IPS-NIHi11 (cell line): ENCODE results near the gene SCO2.
A peak's percentile ranks its signal among the peaks of the same experiment; 100 is the strongest.
"Not testable (repeated sequence)": the region's sequence is repeated elsewhere in the genome, so short reads cannot be mapped to it uniquely, and the experiment has no call there.

Experiments
- DNase-seq: peaks from one replicate; pipeline ENCODE4 v3.0.0; 2012; ENCODE audit warnings: mixed read lengths, low spot score

Gene SCO2

DNA sequence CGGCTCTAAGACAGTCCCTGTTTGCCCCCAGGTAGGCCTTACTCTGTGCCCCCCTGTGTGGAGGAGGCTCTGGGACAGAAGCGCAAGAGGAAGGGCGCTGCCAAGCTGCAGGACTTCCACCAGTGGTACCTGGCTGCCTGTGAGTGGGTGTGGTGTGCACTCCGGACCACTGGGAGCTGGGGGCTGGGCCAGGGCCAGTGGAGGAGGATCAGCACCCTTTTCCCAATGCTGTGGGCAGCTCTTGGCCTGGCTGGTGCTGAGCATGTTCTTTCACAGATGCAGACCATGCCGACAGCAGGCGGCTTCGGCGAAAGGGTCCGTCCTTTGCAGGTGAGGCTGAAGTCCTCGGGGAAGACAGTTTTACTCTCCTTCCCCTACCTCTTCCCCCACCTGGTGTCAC, 3.7 kb downstream of the SCO2 start:
- no peak for DNase-seq

DNA sequence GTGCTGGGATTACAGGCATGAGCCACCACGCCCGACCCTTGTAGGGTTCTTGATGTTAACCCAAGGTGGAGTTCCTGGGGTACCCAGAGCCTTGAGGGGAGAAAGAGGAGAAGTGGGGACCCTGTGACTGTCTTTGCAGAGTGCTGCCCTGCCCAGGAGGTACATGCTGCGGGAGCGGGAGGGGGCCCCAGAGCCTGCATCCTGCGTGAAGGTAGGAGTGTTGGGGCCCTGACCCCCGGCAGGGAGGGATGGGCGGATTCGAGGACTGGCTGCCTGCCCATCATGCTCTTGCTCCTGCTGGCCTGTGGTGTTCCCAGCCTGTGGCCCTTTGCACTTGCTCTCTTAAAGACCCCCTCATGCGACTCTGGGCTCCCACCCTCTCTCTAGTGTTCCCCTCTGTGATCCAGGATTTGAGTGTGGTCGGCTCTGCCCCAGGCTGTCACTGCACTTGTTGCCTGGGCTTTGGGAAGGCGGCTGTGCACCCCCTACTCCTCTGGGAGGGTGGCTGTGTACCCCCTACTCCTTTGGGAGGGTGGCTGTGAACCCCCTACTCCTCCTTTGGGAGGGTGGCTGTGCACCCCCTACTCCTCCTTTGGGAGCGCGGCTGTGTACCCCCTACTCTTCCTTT, 4.5 kb downstream of the SCO2 start:
- DNase-seq, result no peak

DNA sequence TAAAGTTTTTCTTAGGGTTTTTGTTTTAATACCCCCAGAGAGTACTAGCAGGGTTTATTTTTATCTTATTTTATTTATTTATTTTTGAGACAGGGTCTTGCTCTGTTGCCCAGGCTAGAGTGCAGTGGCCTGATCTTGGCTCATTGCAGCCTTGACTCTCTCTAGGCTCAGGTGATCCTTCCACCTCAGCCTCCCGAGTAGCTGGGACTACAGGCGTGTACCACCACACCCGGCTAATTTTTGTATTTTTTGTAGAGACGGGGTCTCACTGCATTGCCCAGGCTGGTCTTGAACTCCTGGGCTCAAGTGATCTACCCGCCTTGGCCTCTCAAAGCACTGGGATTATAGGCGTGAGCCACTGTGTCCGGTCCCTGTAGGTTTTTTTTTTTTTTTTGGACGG, 5.2 kb downstream of the SCO2 start:
- DNase-seq, result not testable (repeated sequence)

DNA sequence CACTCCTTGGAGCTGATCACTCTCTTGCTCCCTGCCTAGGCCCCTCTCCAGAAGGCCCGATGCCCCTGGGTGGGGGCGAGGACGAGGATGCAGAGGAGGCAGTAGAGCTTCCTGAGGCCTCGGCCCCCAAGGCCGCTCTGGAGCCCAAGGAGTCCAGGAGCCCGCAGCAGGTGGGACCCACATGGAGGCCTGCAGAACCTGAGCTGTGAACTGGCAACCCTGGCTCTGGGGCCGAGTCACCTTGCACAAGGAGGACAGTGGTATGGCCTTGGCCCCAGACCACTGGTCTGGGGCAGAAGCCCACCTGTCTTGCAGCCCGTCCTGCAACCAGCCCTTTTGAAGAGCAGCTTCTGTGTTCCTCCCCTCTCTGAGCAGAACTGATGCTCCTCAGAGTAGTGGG, 6.2 kb downstream of the SCO2 start:
- no peak for DNase-seq

DNA sequence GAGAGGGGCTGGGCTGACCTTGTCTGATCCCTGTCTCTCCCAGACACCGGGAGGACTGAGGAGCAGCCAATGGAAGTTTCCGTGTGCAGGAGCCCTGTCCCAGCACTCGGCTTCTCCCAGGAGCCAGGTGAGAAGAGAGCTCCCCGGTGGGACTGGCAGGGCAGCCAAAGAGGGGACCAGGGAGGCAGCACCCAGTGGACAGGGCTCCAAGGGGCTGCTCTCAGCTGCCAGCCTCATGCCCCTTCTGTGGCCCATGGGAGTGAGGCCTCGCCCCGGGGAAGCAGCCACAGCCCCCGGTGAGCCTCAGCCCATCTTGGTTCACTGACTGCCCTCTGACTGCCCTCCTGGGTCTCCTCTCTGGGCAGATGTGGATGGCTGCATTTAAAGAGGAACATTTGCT, 6.8 kb downstream of the SCO2 start:
- no peak for DNase-seq

DNA sequence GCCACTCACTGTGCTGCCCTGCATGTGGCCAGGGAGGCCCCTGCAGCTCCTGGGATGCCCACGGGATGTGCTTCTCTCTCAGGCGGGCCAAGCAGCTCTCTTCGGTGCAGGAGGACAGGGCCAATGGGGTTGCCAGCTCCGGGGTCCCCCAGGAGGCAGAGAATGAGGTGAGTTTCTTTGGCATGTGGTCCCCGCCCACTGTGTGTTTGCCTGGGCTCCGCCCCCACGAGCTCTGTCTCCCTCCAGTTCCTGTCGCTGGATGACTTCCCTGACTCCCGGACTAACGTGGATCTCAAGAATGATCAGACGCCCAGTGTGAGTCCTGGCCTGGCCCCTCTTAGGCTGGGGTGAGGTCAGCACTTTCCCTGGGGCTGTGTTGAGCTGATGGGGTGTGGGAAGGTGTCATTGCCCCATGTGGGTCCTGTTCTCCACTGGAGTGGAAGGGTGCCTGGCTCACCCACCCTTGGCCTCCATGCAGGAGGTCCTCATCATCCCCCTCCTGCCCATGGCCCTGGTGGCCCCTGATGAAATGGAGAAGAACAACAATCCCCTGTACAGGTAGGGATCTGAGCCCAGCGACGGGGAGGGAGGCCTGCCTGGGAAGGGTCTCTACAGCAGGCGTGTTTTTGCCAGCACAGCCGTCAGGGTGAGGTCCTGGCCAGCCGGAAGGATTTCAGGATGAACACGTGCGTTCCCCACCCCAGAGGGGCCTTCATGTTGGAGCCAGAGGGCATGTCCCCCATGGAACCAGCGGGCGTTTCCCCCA, 7.7 kb downstream of the SCO2 start:
- DNase-seq, result no peak

DNA sequence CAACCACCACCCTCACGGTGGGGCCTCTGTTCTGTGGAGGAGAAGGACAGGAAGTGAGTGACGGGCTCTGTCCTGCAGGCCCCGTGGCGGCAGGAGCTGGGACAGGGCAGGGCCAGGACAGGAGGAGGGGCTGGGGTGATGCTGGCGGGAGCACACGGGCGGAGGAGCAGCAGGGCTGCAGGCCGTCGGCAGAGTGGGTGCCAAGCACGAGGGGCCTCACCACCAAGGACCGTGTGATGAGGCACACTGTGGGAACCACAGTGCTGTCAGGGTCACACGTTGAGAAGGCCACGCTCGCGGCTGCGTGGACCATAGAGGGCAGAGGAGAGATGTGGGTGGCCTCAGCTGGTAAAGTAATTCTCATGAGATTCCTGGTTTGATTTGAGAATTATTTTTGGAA, 8.5 kb downstream of the SCO2 start:
- no peak for DNase-seq

DNA sequence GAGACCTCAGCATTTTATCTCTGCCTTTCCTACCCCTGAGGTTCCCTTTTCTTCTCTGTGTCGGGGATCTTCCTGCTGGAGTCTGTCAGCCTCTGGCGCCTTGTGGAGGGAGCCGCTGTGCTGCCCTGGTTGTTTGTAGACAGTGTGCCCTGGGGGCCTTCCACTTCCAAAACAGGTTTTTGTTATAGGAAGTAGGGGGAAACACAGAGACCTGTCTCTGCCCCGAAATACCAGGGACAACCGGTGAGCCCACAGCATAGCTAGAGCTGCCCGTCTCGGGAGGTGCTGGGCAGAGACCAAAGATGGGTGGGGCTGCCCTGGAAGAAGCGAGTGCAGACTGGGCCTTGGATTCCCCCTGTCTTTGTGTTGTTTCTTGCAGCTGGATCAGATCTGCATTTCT, 9.3 kb downstream of the SCO2 start:
- no peak for DNase-seq

DNA sequence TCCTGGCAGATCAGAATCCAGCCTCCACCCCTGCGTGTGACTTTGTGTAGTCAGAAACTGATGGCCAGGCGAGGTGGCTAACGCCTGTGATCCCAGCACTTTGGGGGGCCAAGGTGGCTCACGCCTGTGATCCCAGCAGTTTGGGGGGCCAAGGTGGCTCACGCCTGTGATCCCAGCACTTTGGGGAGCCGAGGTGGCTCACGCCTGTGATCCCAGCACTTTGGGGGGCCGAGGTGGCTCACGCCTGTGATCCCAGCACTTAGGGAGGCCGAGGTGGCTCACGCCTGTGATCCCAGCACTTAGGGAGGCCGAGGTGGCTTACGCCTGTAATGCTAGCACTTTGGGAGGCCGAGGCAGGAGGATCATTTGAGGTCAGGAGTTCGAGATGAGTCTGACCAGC, 12.2 kb downstream of the SCO2 start:
- DNase-seq, result no peak

DNA sequence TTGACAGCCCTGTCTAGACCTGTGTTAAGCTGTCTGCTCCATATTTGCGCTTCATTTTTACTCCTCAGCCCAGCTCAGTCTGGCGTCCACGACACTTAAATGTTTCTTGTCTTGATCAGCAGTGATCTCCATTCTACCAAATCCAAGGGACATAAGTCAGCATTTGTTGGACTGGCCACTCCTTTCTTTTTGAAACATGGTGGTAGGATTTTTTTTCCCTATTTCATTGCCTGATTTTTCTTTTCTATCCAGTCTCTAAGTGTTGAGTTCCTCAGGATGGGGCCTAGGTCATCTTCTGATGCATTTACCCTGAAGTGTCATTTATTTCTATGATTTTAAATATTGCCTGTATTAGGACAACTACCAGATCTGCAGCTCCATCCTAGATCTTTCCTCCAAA, 16.5 kb downstream of the SCO2 start:
- no peak for DNase-seq

DNA sequence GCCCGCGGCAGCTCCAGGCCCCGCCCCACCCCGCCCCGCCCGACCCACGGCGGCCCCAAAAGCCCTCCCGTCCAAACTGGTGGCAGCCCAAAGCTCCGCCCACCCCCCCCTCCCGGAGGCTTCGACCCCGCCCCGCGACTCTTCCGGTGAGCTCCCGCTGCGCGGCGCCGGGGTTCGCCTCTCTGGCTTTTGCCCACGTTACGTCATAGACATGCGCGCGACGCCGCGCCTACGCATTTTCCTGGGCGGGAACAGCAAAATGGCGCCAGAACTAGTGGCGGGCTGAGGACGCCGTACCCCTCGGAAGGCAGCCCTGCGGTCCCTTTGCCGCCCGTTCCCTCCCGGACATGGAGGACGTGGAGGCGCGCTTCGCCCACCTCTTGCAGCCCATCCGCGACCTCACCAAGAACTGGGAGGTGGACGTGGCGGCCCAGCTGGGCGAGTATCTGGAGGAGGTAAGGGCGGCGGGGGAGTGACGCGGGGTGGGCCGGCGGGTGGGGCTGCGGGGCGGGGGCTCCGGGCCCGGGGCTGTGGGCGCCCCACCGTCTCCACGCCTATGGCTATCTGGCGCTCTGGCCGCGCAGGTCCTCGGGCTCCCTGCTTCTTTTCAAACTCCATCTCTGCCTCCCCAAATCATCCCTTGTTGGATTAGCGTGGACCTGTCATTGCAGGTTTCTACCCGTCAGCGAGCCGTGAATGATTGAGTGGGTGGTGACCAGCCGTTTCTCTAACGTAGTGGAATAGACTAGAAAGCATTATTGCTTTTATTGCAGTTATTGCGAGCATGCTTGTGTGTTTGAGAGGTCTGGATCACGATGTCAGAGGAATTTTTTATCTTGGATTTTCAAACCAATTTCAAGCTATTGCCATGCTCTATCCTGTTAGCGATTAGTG, 17.2 kb downstream of the SCO2 start, which contains the start of gene NCAPH2:
Gene NCAPH2, plus strand, starts transcription at position 234 of the 894 bp plus-strand sequence. Its CDS starts 114 bp downstream, at position 348.
- peak; percentile 100 for DNase-seq

DNA sequence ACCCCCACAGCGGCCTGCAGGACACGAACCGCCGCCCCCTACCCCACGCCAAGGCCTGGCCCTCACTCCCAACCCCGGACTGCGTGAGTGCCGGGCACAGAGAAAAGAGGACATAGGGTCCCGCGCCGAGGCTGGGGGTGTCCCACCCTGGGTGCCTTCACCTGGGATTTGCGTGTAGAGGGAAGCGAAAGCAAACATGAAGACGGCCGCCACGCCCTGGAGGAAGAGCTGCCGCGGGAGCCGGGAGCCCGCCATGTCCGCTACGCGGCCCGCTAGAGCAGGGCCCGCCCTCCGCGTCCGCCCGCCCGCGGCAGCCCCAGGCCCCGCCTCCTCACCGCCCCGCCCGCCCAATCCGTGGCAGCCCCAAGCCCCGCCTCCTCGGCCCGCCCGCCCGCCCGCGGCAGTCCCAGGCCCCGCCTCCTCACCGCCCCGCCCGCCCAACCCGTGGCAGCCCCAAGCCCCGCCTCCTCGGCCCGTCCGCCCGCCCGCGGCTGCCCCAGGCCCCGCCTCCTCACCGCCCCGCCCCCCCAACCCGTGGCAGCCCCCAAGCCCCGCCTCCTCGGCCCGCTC, 17.9 kb downstream of the SCO2 start, which contains the start of gene LMF2:
Gene LMF2, minus strand, starts transcription at position 282 of the 570 bp plus-strand sequence. Its CDS starts 27 bp downstream, at position 255.
- DNase-seq, result peak; percentile 99

DNA sequence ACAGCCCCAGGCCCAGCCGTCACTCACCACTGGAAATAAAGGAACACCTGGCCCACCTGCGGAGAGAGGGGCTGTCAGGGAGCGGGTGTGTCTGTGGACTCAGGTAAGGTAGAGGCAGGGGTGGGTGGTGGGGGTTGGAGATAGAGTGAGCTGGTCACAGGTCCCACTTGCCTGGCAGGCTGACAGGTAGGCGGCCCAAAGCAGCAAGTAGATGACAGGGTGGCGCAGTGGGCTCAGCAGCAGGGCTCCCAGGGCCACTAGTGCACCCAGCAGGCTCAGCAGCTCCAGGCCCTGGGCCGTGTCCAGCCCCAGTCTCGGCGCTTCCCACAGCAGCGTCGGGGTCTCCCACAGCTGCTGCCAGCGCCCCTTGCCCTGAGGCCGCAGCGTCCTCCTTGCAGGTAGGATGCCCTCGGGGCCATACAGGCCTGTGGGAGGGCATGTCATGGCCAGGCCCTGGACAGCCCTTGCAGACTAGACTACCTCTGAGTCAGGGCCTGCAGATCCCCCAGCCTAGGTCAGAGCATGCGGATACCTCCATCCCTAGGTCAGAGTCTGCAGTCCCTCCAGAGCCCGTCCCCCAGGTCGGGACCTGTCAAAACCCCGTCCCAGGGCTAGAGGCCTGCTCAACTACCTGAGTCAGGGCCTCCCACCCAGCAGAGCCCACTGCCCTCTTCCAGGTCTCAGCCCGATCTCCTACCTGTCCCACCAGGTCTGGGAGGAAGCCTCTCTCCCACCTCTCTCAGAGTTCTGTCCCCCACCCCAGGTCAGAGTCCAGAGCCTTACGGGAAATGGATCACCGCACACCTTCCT, 18.6 kb downstream of the SCO2 start:
- DNase-seq, result peak; percentile 43

DNA sequence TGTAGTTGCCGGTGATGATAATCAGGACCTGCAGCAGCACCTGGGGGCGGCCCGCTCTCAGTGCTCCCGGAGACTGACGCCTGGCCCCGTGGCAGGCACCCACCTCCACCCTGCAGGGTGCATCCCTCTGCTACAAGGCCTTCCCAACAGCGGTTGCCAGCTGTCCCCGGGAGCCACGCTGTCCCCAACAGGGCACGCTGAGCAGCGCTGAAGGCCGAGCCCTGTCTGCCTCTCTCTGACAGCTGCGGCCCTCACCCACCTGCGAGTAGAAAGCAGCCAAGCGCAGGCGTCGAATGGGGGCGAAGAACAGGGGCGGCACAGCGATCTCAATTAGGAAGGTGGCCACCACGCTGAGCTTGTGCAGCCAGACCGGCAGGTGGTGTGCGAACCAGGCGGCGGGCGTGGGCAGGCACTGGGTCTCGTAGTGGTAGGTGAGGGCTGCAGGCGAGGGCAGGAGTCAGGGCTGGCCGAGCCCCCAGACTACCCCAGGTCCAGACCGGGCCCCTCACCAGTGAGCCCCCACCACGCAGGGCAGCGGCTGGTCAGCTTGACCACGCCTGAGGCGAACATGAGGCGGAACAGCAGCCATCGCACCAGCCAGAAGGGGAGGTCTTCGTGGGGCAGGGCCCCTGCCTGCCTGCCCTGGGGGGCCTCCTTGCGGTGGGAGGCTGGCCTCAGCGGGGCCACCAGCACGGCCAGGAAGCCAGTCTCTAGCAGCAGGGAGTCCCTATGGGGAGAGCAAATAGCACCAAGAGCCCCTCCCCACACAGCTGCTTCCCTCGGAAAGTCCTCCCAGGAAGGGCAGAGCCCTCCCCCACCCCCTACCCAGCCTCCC, 19.4 kb downstream of the SCO2 start:
- DNase-seq, result peak; percentile 28

DNA sequence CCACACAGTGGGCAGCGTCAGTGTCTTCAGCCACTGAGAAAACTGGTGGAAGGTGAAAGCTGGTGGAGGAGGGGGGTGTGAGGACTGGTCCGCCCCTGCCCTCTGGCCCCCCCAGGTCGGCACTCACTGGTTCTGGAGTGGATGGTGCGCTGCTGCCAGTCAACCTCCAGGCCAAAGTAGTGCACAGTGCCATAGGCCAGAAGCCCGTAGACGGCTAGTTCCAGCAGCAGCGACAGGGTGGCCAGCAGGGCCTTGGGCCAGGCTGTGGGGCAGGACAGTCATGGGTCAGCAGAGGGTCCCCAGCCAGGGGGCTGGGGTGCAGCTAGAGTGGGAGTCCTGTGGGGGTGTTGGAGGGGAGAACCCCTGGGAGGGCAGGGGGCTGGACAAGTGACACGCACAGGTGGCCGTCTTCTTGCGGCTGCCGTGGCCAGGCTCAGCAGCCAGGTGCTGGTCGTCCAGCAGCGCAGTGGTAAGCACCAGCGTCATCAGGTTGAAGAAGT, 20.1 kb downstream of the SCO2 start:
- no peak for DNase-seq

DNA sequence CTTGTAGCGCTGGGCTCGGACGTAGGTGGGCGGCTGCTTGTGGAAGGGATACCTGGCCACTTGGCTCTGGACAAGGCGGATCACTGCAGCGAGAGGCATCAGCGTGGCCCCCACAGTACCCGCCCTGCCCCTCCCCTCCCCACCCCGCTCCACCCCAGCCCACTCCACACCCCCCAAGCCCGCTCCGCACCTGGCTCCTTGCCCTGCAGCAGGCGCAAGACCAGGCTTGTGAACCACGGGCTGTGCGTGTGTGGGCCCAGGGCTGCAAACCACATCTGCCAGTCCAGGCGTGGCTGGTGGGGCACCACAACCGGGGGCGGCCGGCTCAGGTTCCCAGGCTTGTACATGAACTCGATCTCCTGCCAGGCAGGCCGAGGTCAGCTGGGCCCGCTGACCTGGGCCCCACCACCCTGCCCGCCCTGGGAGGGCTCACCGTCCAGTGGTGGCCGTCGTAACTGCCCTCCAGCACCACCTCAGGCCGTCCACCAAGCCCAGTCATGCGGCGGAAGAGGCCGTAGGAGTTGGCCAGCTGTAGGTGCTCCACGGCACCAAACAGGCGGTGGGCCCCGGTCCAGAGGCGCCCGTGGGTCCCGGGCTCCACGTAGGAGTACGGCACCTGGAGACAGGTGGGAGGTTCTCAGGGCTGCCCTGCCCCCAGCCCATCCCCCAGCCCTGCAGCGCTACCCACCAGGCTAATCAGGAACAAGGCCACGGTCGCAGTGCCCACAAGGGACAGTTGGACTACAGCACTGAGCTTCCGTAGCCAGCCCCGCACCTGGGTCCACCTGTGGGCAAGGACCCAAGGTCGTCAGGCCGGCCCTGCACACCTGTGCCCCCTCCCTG, 20.8 kb downstream of the SCO2 start:
- DNase-seq, result no peak

DNA sequence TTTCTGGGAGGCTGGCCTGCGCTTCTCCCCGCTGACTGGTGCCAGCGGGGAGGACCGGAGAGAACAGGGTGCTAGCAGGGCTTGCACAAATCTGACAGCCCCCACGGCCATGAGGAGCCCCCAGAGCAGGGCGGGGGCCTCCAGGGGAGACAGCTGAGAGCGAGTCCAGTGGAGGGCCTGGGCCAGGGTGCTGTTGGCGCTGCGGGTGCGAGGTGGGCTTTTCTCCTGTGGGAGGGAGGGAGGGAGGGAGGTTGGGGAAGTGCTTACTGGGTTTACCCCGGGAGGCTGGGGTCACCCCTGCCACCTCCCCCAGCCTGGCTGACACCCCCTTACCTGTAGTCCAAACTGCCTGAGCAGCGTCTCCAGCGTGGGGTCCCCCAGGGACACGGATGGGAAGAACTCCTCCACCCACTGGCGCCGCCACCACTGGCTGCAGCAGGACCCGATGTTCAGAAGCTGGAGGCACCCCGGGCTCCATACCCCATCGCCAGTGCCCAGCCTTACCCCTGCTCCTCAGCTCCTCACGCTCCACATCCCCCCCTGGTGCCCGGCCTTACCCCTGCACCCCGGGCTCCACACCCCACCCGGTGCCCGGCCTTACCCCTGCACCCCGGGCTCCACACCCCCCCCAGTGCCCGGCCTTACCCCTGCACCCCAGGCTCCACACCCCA, 21.8 kb downstream of the SCO2 start:
- no peak for DNase-seq

DNA sequence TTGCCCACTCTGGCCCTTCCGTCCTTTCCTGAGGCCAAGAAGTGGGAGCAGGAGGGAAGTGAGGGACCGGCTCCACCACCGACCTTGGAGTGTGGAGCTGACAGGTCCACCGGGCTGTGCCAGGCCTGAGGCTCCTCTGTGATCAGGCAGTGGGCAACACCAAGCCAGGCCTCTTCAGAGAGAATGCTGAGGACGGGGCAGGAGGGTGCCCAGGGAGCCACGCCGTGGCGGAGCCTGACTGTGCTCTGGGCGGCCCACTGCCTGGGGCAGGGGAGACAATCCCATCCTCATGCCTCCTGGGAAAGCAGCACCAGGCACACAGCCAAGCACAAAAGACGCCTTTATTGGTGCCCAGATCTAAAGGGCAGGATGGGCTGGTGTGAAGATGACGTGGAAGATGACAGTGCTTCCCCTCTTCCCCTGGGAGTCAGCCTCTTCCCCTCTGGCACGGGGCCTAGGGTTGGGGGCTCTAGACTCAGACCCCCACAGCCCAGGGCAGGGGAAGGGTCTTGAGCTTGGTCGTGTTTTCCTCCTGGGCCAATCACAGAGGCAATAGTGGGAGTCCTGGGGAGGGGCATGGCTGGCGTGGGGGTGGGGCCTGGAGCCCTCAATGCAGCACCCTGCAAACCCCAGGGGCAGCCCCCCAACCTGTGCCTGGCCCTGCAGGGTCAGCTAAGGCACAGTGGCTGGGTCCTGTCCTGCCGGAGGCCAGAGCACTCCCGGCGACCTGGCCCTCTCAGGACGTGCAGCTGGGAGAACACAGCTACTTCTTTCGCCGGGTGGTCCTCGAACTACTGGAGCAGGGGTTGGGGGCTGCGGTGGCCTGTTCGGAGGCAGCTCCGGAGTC, 22.5 kb downstream of the SCO2 start:
- no peak for DNase-seq
